Brain microvascular endothelial cell (primary cell): ENCODE data around the gene MKNK2.

Experiments used
- DNase-seq: peaks from one replicate; pipeline ENCODE4 v3.0.0-alpha.2; 2020
- H3K27ac ChIP-seq: fragments of 250-450 bp; sonication (Bioruptor Pico); 2 replicates; pipeline ENCODE4 v1.5.1; 2020; ENCODE audit warnings: mild to moderate bottlenecking, moderate library complexity
- H3K27me3 ChIP-seq: fragments of 250-450 bp; sonication (Bioruptor Pico); replicated peaks from 2 replicates; pipeline ENCODE4 v1.5.1; 2020; ENCODE audit warnings: mild to moderate bottlenecking
- H3K36me3 ChIP-seq: fragments of 250-450 bp; sonication (Bioruptor Pico); replicated peaks from 2 replicates; pipeline ENCODE4 v1.5.1; 2020; ENCODE audit warnings: mild to moderate bottlenecking
- H3K4me3 ChIP-seq: 2 replicates; pipeline ENCODE4 v1.5.1; 2011; ENCODE audit warnings: low read depth, mild to moderate bottlenecking, control low read depth, low read length, moderate library complexity
- in situ Hi-C: cut with HindIII; loops from 2 replicates; pipeline ENCODE4 v1.10.0; 2017; ENCODE audit warnings: low sequenced_read_pairs, low pct_ligation_motif_present
- TF ChIP-seq, protein P1 (sequence below): IDR thresholded peaks from 2 replicates; pipeline ENCODE4 v1.5.1; 2011; ENCODE audit warnings: low read depth, mild to moderate bottlenecking, moderate library complexity, low read length, control low read depth, inconsistent platforms; ENCODE audit errors: missing control alignments

The MKNK2 gene

DNA sequence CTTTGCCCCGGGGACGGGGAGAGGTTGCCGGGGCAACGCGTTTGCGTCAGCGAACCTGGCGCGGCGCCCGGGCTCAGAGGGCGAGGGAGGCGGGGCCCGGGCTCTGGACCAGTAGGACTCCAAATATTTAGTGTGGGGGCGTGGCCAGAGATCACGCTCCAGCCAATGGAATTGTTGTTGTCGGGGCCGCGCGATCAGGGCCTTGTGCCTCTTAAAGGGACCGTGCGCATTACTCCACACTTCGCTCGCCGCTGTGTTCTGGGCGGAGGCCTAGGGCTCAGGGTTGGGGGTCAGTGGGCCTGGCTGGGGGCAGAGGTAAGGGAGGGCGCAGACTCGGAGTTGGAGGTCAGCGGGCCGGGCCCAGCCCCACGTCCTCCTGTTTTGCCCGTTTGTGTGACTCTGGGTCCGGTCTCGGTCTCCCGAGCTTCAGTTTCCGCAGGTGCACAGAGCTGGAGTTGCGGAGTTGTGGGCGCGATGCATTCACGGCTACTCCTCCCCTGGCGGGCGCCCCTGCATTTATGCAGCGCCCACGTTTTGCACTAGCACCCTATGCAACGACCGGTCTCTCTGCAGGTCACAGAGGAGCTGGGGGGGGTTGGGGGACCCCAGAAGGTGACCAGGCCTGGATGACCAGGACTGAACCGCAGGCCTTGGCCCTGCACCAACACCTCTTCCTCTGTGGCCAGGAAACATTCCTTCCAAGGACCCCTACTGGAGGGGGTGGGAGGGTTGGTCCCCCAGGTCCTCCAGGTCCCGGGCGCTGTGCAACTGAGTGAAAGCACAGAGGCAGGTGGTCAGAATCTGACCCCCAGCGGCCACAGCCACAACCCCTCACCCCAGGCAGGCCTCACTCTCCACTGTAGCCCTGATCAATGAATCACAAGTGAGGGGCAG lies 10.7 kb upstream of the MKNK2 start:
- H3K4me3 ChIP-seq = peak overlapping the region; percentile 63
- peak overlapping the region; percentile 99 for H3K27ac ChIP-seq
- DNase-seq = peak; percentile 98
- TF ChIP-seq, protein P1, sequence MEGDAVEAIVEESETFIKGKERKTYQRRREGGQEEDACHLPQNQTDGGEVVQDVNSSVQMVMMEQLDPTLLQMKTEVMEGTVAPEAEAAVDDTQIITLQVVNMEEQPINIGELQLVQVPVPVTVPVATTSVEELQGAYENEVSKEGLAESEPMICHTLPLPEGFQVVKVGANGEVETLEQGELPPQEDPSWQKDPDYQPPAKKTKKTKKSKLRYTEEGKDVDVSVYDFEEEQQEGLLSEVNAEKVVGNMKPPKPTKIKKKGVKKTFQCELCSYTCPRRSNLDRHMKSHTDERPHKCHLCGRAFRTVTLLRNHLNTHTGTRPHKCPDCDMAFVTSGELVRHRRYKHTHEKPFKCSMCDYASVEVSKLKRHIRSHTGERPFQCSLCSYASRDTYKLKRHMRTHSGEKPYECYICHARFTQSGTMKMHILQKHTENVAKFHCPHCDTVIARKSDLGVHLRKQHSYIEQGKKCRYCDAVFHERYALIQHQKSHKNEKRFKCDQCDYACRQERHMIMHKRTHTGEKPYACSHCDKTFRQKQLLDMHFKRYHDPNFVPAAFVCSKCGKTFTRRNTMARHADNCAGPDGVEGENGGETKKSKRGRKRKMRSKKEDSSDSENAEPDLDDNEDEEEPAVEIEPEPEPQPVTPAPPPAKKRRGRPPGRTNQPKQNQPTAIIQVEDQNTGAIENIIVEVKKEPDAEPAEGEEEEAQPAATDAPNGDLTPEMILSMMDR = peak; percentile 1
- H3K36me3 ChIP-seq = no peaks in the 10 kb centered on the region
- no peaks in the 10 kb centered on the region for H3K27me3 ChIP-seq
- in situ Hi-C loops = no loop called here

DNA sequence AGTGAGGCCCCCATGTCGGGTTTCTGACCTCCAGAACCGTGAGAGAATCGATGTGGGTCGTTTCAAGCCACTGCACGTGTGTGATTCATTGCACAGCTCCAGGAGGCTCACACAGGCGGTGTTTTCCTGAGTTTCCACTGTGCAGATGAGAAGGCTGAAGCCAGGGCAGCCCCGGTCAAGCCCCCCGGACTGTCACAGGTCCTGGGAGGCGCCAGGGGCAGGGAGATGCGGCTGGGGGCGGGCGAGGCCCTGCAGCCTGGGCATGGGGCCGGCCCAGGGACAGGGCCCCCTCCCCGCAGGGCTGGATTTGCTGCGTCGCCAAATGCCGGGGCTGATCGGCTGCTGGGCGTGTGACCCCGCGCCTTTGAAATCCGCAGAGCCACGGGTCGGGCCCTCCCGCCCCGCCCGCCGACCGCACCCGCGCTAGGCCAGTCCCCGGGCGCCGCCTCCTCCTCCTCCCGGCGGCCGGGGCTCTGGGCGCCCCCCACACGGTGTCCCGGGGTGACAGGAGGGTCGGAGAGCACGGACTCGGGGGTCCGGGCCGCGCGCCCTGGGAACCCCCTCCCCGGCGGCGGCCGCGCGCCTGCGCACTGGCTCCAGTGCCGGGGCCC lies 9.9 kb upstream of the MKNK2 start:
- in situ Hi-C loops = no loop called here
- H3K27ac ChIP-seq = peak overlapping the region; percentile 99

DNA sequence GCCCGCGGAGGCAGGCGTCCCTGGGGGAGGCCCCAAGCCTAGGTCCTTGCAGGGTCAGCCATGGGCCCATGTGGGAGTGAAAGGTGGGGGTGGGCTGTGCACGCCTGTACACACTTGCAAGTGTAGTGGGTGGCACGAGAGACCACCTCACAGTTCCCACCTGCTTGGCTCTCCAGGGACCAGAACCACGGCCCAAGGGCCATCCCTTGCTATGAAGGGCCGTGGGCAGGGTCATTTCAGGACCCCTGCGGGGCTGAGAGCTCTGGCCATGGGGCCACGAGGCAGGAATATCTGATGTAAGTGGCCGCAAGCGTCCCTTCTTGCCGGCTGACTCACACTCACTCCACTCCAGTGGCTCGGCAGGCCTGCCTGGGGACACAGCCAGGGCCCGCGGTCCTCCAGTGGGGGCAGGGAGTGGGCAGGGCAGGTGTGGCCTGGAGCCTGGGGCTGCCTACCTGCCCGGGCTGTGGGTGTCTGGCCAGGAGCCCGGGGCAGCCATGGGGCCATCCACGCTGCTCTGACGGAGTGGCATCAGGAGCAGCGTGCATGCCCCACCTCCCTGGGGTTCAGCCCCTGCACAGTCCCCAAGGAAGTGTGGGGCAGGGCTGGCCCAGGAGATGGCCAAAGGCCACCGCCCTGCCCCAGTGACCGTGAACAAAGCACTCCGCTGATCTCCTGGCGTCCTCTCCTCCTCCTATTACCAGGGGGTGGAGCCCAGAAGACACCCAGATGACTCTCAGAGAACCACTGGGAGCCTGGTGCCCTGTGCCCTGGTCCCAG lies 8.6 kb upstream of the MKNK2 start:
- in situ Hi-C loops = no loop called here
- Histone ChIP-seq H3K27ac (peak overlapping the region; percentile 99), H3K4me3 (no peak overlapping the region), H3K36me3 (no peaks in the 10 kb centered on the region), H3K27me3 (no peaks in the 10 kb centered on the region)
- DNase-seq = peak; percentile 64
- TF ChIP-seq, protein P1 = no peak

More for the DNA sequence above, 9.9 kb upstream of the MKNK2 start:
- peak; percentile 65 for DNase-seq
- Histone ChIP-seq H3K27me3 (no peaks in the 10 kb centered on the region), H3K36me3 (no peaks in the 10 kb centered on the region), H3K4me3 (peak overlapping the region; percentile 44)
- TF ChIP-seq, protein P1 = no peak

DNA sequence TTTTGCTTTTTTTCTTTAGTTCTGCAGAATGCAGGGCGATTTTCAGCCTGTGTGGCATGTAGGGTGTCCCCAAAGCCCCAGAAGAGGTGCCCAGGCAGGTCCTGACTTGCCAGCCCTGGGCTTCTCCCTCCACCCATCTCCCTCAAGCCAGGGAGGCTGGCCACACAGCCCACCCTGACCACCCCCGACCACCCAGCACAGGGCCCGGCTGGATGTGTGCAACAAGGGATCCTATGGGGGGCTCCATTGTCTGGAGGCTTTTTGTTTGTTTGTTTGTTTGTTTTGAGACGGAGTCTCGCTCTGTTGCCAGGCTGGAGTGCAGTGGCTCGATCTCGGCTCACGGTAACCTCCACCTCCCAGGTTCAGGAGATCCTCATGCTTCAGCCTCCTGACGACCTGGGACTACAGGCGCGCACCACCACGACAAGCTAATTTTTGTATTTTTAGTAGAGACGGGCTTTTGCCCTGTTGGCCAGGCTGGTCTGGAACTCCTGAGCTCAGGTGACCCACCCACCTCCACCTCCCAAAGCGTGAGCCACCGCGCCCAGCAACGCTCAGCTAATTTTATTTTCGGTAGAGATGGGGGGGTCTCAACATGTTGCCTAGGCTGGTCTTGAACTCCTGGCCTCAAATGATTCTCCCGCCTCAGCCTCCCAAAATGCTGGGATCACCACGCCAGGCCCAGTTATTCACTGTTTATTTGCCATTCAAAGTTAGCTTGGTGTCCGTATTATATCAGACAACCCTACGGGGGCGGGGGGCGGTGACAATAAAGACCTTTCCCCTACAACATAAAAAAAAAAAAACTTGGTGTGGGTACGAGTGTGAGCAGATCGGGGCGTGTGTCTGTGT lies 7.8 kb upstream of the MKNK2 start:
- no peak overlapping the region for H3K4me3 ChIP-seq
- H3K27ac ChIP-seq = peak overlapping the region; percentile 99
- TF ChIP-seq, protein P1 = no peak
- no peaks in the 10 kb centered on the region for H3K36me3 ChIP-seq
- no peak for DNase-seq
- H3K27me3 ChIP-seq = no peaks in the 10 kb centered on the region
- in situ Hi-C loops = no loop called here
